ENCODE measurements around the gene RNF213. TPM values are rescaled to one million over a fixed set of nuclear protein-coding genes. Genes with fewer than 3 reads are reported as not detected.

The RNF213 gene
- total RNA-seq, 1 experiment from 2014 or later = 71.4 TPM

DNA sequence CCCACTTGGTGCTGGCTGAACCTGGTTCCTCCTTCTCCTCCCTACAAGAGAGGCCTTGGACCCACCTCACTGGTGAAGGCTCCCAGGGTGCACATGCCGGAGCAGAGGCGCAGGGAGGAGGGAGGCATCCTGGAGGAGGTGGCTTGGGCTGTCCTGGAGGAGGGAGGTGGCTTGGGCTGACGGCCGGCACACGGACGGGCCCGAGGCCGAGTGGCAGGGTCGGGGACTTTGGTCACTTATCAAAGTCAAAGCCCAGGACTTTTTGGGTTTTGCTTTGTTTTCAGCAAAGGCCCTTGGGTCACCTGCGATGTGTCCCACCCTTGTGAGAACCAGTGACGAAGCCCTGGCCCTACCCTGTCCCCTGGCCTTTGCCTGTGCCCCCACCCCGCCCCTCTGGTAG, 182.8 kb downstream of the RNF213 start:
- ATAC-seq (no peak), DNase-seq (no peak)
- Histone ChIP-seq H3K9ac (ENCODE audit: low read length) (no peak overlapping the region), H2AFZ (ENCODE audit: low read length) (no peak overlapping the region), H3K9me3 (ENCODE audit: low read length) (no peaks in the 10 kb centered on the region), H3K9me2 (replicated peaks; ENCODE audit: low read length) (no peaks in the 10 kb centered on the region), H3K36me3 (ENCODE audit: low read depth, low read length) (no peaks in the 10 kb centered on the region), H3F3A (ENCODE audit: low read length, unreplicated experiment) (no peaks in the 10 kb centered on the region), H3K79me2 (ENCODE audit: low read length) (no peaks in the 10 kb centered on the region), H3K4me2 (ENCODE audit: low read length) (no peak overlapping the region), H3K4me3 (ENCODE audit: low read length) (no peak overlapping the region), H3K4me1 (ENCODE audit: insufficient read depth, low read length) (no peaks in the 10 kb centered on the region), H3K27ac (ENCODE audit: low read length) (no peak overlapping the region), H4K20me1 (ENCODE audit: low read length) (no peaks in the 10 kb centered on the region), H3K27me3 (ENCODE audit: low read length) (no peaks in the 10 kb centered on the region)
- TF ChIP-seq EZH2 (IDR thresholded peaks at IDR 0.05; ENCODE audit: low read length, unreplicated experiment) (no peak), EZH2phosphoT487 (IDR thresholded peaks at IDR 0.05; ENCODE audit: borderline replicate concordance, low read length) (no peak)
- TF ChIP-seq, protein P1, sequence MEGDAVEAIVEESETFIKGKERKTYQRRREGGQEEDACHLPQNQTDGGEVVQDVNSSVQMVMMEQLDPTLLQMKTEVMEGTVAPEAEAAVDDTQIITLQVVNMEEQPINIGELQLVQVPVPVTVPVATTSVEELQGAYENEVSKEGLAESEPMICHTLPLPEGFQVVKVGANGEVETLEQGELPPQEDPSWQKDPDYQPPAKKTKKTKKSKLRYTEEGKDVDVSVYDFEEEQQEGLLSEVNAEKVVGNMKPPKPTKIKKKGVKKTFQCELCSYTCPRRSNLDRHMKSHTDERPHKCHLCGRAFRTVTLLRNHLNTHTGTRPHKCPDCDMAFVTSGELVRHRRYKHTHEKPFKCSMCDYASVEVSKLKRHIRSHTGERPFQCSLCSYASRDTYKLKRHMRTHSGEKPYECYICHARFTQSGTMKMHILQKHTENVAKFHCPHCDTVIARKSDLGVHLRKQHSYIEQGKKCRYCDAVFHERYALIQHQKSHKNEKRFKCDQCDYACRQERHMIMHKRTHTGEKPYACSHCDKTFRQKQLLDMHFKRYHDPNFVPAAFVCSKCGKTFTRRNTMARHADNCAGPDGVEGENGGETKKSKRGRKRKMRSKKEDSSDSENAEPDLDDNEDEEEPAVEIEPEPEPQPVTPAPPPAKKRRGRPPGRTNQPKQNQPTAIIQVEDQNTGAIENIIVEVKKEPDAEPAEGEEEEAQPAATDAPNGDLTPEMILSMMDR (conservative IDR thresholded peaks at IDR 0.05; ENCODE audit: low read depth, low read length) = no peak
- intact Hi-C loops (cut with micrococcal nuclease) = no loop called here
- BruUV-seq (replicated peaks) = no TSS peak
- POLR2A ChIA-PET (ENCODE audit: unreplicated experiment) = no interaction called here
- CTCF ChIA-PET = no interaction called here

DNA sequence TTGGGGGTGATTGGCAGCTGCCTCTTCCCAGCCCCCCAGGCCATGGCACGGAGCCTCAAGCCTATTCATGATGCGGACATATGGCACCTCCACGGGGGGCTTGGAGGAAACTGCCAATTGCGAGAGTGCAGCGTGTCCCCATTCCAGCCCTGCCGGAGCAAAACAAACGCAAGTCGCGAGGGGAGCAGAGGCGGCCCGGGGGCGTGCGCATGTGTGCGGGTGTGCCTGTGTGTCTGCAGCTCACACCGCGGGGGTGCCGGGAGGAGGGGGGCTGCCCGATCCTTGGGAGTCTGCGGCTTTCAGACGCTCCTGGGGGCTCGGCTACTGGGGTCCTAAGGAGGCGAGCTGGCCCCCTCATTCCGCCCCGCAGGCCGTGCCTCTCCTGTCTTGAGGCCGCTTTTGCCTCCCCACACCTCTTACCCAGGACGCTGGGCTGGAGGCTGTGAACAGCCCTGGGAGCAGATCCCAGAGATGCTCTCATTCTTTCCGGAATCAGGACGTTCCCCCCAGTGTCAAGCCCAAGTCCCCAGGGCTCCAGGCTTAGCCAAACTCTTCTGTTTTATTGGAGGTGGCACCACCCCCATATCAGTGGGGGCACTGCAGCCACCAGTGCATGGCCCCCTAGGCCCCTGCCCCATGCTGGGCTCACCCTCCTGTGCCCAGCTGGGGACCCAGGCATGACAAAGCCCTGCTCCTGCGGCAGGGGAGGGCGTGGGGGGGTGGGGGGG, 183.4 kb downstream of the RNF213 start:
- Histone ChIP-seq H3K36me3 (ENCODE audit: low read depth, low read length) (no peaks in the 10 kb centered on the region), H3K4me2 (ENCODE audit: low read length) (no peak overlapping the region), H3K27ac (ENCODE audit: low read length) (no peak overlapping the region), H3K9ac (ENCODE audit: low read length) (no peak overlapping the region), H4K20me1 (ENCODE audit: low read length) (no peaks in the 10 kb centered on the region), H3K79me2 (ENCODE audit: low read length) (no peaks in the 10 kb centered on the region), H3F3A (ENCODE audit: low read length, unreplicated experiment) (no peaks in the 10 kb centered on the region), H3K4me1 (ENCODE audit: insufficient read depth, low read length) (no peaks in the 10 kb centered on the region), H3K27me3 (ENCODE audit: low read length) (no peaks in the 10 kb centered on the region), H3K4me3 (ENCODE audit: low read length) (no peak overlapping the region), H2AFZ (ENCODE audit: low read length) (no peak overlapping the region), H3K9me2 (replicated peaks; ENCODE audit: low read length) (no peaks in the 10 kb centered on the region), H3K9me3 (ENCODE audit: low read length) (no peaks in the 10 kb centered on the region)
- POLR2A ChIA-PET (ENCODE audit: unreplicated experiment) = no interaction called here
- no TSS peak for BruUV-seq (replicated peaks)
- DNase-seq (no peak), ATAC-seq (no peak)
- intact Hi-C loops (cut with micrococcal nuclease) = no loop called here
- no peak for TF ChIP-seq EZH2 (IDR thresholded peaks at IDR 0.05; ENCODE audit: low read length, unreplicated experiment)
- TF ChIP-seq EZH2phosphoT487 (IDR thresholded peaks at IDR 0.05; ENCODE audit: borderline replicate concordance, low read length) = no peak
- TF ChIP-seq, protein P1 (conservative IDR thresholded peaks at IDR 0.05; ENCODE audit: low read depth, low read length) = no peak
- CTCF ChIA-PET = no interaction called here

DNA sequence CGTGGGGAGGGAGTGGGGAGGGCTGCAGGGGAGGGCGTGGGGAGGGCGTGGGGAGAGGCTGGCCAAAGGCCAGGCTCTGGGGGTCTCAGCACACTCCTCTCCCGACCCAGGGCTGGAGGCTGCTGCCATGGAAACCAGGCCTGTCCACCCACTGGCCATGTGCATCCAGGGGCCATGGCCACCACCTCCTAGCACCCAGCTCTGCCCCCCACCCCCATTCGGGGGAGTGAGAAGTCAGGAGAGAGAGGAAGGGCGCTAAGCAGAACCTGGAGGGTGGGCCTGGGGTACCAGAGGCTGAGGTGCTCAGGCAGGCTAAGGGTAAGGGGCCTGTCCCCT, 184.0 kb downstream of the RNF213 start:
- Histone ChIP-seq H3K36me3 (ENCODE audit: low read depth, low read length) (no peaks in the 10 kb centered on the region), H3F3A (ENCODE audit: low read length, unreplicated experiment) (no peaks in the 10 kb centered on the region), H3K9me3 (ENCODE audit: low read length) (no peaks in the 10 kb centered on the region), H3K79me2 (ENCODE audit: low read length) (no peaks in the 10 kb centered on the region), H3K4me2 (ENCODE audit: low read length) (no peak overlapping the region), H3K9ac (ENCODE audit: low read length) (no peak overlapping the region), H3K4me1 (ENCODE audit: insufficient read depth, low read length) (no peaks in the 10 kb centered on the region), H4K20me1 (ENCODE audit: low read length) (no peaks in the 10 kb centered on the region), H3K27me3 (ENCODE audit: low read length) (no peaks in the 10 kb centered on the region), H3K4me3 (ENCODE audit: low read length) (no peak overlapping the region), H2AFZ (ENCODE audit: low read length) (no peak overlapping the region), H3K9me2 (replicated peaks; ENCODE audit: low read length) (no peaks in the 10 kb centered on the region), H3K27ac (ENCODE audit: low read length) (no peak overlapping the region)
- no TSS peak for BruUV-seq (replicated peaks)
- ATAC-seq = no peak
- intact Hi-C loops (cut with micrococcal nuclease) = no loop called here
- TF ChIP-seq EZH2 (IDR thresholded peaks at IDR 0.05; ENCODE audit: low read length, unreplicated experiment) = no peak
- TF ChIP-seq, protein P1 (conservative IDR thresholded peaks at IDR 0.05; ENCODE audit: low read depth, low read length) = no peak
- no peak for DNase-seq
- ChIA-PET CTCF (no interaction called here), POLR2A (ENCODE audit: unreplicated experiment) (no interaction called here)
